ENCODE data around the gene PRSS22. TPM values are rescaled to one million over a fixed set of nuclear protein-coding genes. Genes with fewer than 3 reads are reported as not detected.

PRSS22 gene
- total RNA-seq, 2 donors from 2014 or later, result 5.0 to 6.2 TPM

- Histone ChIP-seq H3K9me3 (ENCODE audit: control insufficient read depth, low read length) (no peaks in the 10 kb centered on the region), H3K4me1 (ENCODE audit: control insufficient read depth, insufficient read depth, low read length) (peaks cover 3% of the 10 kb centered on the region), H3K27me3 (ENCODE audit: control insufficient read depth, insufficient read depth, low read length, poor library complexity, severe bottlenecking) (no peaks in the 10 kb centered on the region), H3K9ac (ENCODE audit: extremely low read depth, low read length, poor library complexity, severe bottlenecking) (no peak overlapping the region), H3K4me3 (ENCODE audit: low read length) (no peak overlapping the region), H3K36me3 (ENCODE audit: control insufficient read depth, insufficient read depth, low read length) (no peaks in the 10 kb centered on the region), H3K27ac (ENCODE audit: low read depth, low read length) (no peak overlapping the region)
- Mint-ChIP-seq H3K27ac (no peak overlapping the region), H3K4me3 (no peak overlapping the region), H3K4me1 (peaks cover 7% of the 10 kb centered on the region), H3K36me3 (ENCODE audit: low read depth) (peaks cover 9% of the 10 kb centered on the region), H3K9me3 (no peaks in the 10 kb centered on the region), H3K27me3 (ENCODE audit: insufficient read depth) (no peaks in the 10 kb centered on the region)
- no peak for TF ChIP-seq CTCF (conservative IDR thresholded peaks at IDR 0.05)
- no peak for DNase-seq
- WGBS, 2 experiments (ENCODE audit: insufficient coverage in 1 of 2, insufficient read length in 1 of 2), result 0 to 63% methylated on average over 1 to 3 of the region's 4 CpGs
Measured at GRCh38 chr16:2895813-2896212, 37.8 kb upstream of the PRSS22 start.

GRCh38 chr16:2894231-2894630 lies 36.3 kb upstream of the PRSS22 start:
- H3K9me3 ChIP-seq (ENCODE audit: control insufficient read depth, low read length), result no peaks in the 10 kb centered on the region
- no peaks in the 10 kb centered on the region for H3K27me3 ChIP-seq (ENCODE audit: control insufficient read depth, insufficient read depth, low read length, poor library complexity, severe bottlenecking)
- Mint-ChIP-seq H3K27me3 (ENCODE audit: insufficient read depth) (no peaks in the 10 kb centered on the region), H3K27ac (no peak overlapping the region), H3K36me3 (ENCODE audit: low read depth) (peaks cover 4% of the 10 kb centered on the region), H3K4me1 (peaks cover 10% of the 10 kb centered on the region), H3K9me3 (no peaks in the 10 kb centered on the region), H3K4me3 (no peak overlapping the region)
- H3K36me3 ChIP-seq (ENCODE audit: control insufficient read depth, insufficient read depth, low read length), result no peaks in the 10 kb centered on the region
- H3K4me3 ChIP-seq (ENCODE audit: low read length), result no peak overlapping the region
- WGBS, 2 experiments (ENCODE audit: insufficient coverage in 1 of 2, insufficient read length in 1 of 2), result 93 to 95% methylated on average over 18 to 31 of the region's 31 CpGs
- DNase-seq, result no peak
- no peak overlapping the region for H3K27ac ChIP-seq (ENCODE audit: low read depth, low read length)
- peak; percentile 31 for TF ChIP-seq CTCF (conservative IDR thresholded peaks at IDR 0.05)
- H3K9ac ChIP-seq (ENCODE audit: extremely low read depth, low read length, poor library complexity, severe bottlenecking), result no peak overlapping the region
- H3K4me1 ChIP-seq (ENCODE audit: control insufficient read depth, insufficient read depth, low read length), result peaks cover 3% of the 10 kb centered on the region

- no peaks in the 10 kb centered on the region for H3K4me1 ChIP-seq (ENCODE audit: control insufficient read depth, insufficient read depth, low read length)
- no peak for DNase-seq
- WGBS, 2 experiments (ENCODE audit: insufficient coverage in 1 of 2, insufficient read length in 1 of 2), result 80 to 84% methylated on average over 14 to 18 of the region's 18 CpGs
- no peak overlapping the region for H3K27ac ChIP-seq (ENCODE audit: low read depth, low read length)
- Mint-ChIP-seq H3K4me3 (peak overlapping the region; percentile 72), H3K9me3 (peaks cover 10% of the 10 kb centered on the region), H3K36me3 (ENCODE audit: low read depth) (no peaks in the 10 kb centered on the region), H3K4me1 (peaks cover 6% of the 10 kb centered on the region), H3K27me3 (ENCODE audit: insufficient read depth) (peaks cover 13% of the 10 kb centered on the region), H3K27ac (peak overlapping the region; percentile 66)
- no peaks in the 10 kb centered on the region for H3K27me3 ChIP-seq (ENCODE audit: control insufficient read depth, insufficient read depth, low read length, poor library complexity, severe bottlenecking)
- no peak for TF ChIP-seq CTCF (conservative IDR thresholded peaks at IDR 0.05)
- H3K9ac ChIP-seq (ENCODE audit: extremely low read depth, low read length, poor library complexity, severe bottlenecking), result peak overlapping the region; percentile 47
- H3K9me3 ChIP-seq (ENCODE audit: control insufficient read depth, low read length), result peaks cover 7% of the 10 kb centered on the region
- H3K36me3 ChIP-seq (ENCODE audit: control insufficient read depth, insufficient read depth, low read length), result no peaks in the 10 kb centered on the region
- peak overlapping the region; percentile 91 for H3K4me3 ChIP-seq (ENCODE audit: low read length)
Measured at GRCh38 chr16:2884041-2884451, 26.1 kb upstream of the PRSS22 start.
